Activated T-cell treated with anti-CD3 and anti-CD28 coated beads, Interleukin-2, amount 50 U/mL, for 24 hours (primary cell): ENCODE results near the gene CCN5.
"Not testable (repeated sequence)": the region's sequence is repeated elsewhere in the genome, so short reads cannot be mapped to it uniquely, and the experiment has no call there.

Source experiments
- DNase-seq: peaks from one replicate; pipeline ENCODE4 v3.0.0-alpha.2; 2020
- H3K27ac Mint-ChIP-seq: 2 replicates; pipeline ENCODE4 v1.8.0; 2020; ENCODE audit warnings: mild to moderate bottlenecking, mixed read lengths
- H3K27me3 Mint-ChIP-seq: 2 replicates; pipeline ENCODE4 v1.8.0; 2020; ENCODE audit warnings: mixed read lengths
- H3K36me3 Mint-ChIP-seq: 2 replicates; pipeline ENCODE4 v1.8.0; 2020; ENCODE audit warnings: low read depth, mixed read lengths
- H3K4me1 Mint-ChIP-seq: 2 replicates; pipeline ENCODE4 v1.8.0; 2020; ENCODE audit warnings: low read depth, mixed read lengths
- H3K4me3 Mint-ChIP-seq: 2 replicates; pipeline ENCODE4 v1.8.0; 2020; ENCODE audit warnings: mild to moderate bottlenecking, moderate library complexity, mixed read lengths
- H3K9me3 Mint-ChIP-seq: 2 replicates; pipeline ENCODE4 v1.8.0; 2020; ENCODE audit warnings: mixed read lengths

CCN5 gene

DNA sequence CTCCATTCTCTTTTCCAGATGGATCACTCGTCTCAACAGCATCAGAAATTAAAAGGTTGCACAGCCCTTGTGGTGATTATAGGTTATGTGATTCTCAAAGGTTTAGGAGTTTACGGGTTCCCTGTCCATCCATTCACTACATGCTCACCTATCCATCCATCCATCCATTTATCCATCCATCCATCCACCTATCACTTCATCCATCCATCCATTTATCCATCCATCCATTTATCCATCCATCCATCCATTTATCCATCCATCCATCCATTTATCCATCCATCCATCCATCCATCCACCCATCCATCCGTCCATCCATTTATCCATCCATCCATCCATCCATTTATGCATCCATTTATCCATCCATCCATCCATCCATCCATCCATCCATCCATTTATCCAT lies 48.6 kb downstream of the CCN5 start:
- not testable (repeated sequence) for H3K9me3 Mint-ChIP-seq, H3K36me3 Mint-ChIP-seq

DNA sequence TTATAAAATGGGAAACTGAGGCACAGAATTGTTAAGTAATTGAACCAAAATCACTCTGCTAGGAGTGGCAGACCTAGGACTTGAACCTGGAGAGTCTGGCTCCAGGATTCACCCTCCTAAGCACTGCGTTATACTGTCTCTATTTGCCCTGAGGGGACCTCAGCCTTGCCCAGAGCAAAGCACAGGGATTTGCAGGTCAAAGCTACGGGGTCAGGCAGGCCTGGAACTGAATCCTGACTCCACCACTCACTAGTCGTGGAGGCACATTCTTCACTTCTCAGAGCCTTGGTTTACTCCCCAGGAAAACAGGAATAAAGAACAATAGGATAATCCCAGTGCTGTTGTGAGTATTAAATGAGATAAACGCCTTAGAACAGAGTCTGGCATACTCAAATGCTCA lies 49.9 kb downstream of the CCN5 start:
- Mint-ChIP-seq H3K27ac (no peak overlapping the region), H3K36me3 (no peaks in the 10 kb centered on the region), H3K4me1 (no peaks in the 10 kb centered on the region), H3K4me3 (no peak overlapping the region), H3K9me3 (no peaks in the 10 kb centered on the region), H3K27me3 (peaks cover 3% of the 10 kb centered on the region)
- no peak for DNase-seq

More for the DNA sequence above, 48.6 kb downstream of the CCN5 start:
- H3K27ac Mint-ChIP-seq, H3K4me1 Mint-ChIP-seq, DNase-seq, H3K4me3 Mint-ChIP-seq, H3K27me3 Mint-ChIP-seq: not testable (repeated sequence)

GRCh38 chr20:44765701-44766347 lies 50.7 kb downstream of the CCN5 start:
- no peaks in the 10 kb centered on the region for H3K9me3 Mint-ChIP-seq
- no peak overlapping the region for H3K27ac Mint-ChIP-seq
- H3K36me3 Mint-ChIP-seq, result no peaks in the 10 kb centered on the region
- H3K27me3 Mint-ChIP-seq, result peaks cover 3% of the 10 kb centered on the region
- no peaks in the 10 kb centered on the region for H3K4me1 Mint-ChIP-seq
- DNase-seq, result no peak
- no peak overlapping the region for H3K4me3 Mint-ChIP-seq

GRCh38 chr20:44768256-44768655 lies 53.1 kb downstream of the CCN5 start:
- Mint-ChIP-seq H3K4me1 (no peaks in the 10 kb centered on the region), H3K27me3 (peaks cover 7% of the 10 kb centered on the region), H3K36me3 (no peaks in the 10 kb centered on the region), H3K4me3 (no peak overlapping the region), H3K27ac (no peak overlapping the region), H3K9me3 (no peaks in the 10 kb centered on the region)
- no peak for DNase-seq

GRCh38 chr20:44768854-44769480 lies 53.8 kb downstream of the CCN5 start:
- Mint-ChIP-seq H3K4me3 (no peak overlapping the region), H3K27ac (no peak overlapping the region), H3K36me3 (no peaks in the 10 kb centered on the region), H3K9me3 (no peaks in the 10 kb centered on the region), H3K27me3 (peaks cover 7% of the 10 kb centered on the region), H3K4me1 (no peaks in the 10 kb centered on the region)
- DNase-seq, result no peak

- no peaks in the 10 kb centered on the region for H3K36me3 Mint-ChIP-seq
- no peak overlapping the region for H3K27ac Mint-ChIP-seq
- DNase-seq, result no peak
Measured at GRCh38 chr20:44769481-44769863, 54.3 kb downstream of the CCN5 start.

GRCh38 chr20:44770484-44771171 lies 55.5 kb downstream of the CCN5 start:
- Mint-ChIP-seq H3K27ac (no peak overlapping the region), H3K4me1 (no peaks in the 10 kb centered on the region), H3K9me3 (no peaks in the 10 kb centered on the region), H3K4me3 (no peak overlapping the region), H3K36me3 (no peaks in the 10 kb centered on the region), H3K27me3 (peaks cover 7% of the 10 kb centered on the region)
- DNase-seq, result no peak

More at GRCh38 chr20:44769481-44769863, 54.3 kb downstream of the CCN5 start:
- peaks cover 7% of the 10 kb centered on the region for H3K27me3 Mint-ChIP-seq
- H3K4me1 Mint-ChIP-seq, result no peaks in the 10 kb centered on the region
- H3K4me3 Mint-ChIP-seq, result no peak overlapping the region
- no peaks in the 10 kb centered on the region for H3K9me3 Mint-ChIP-seq

GRCh38 chr20:44771172-44771535 lies 56.0 kb downstream of the CCN5 start:
- no peak for DNase-seq
- Mint-ChIP-seq H3K27me3 (peaks cover 8% of the 10 kb centered on the region), H3K36me3 (no peaks in the 10 kb centered on the region), H3K9me3 (no peaks in the 10 kb centered on the region), H3K4me3 (no peak overlapping the region), H3K4me1 (no peaks in the 10 kb centered on the region), H3K27ac (no peak overlapping the region)

GRCh38 chr20:44772636-44773035 lies 57.5 kb downstream of the CCN5 start:
- Mint-ChIP-seq H3K27ac (no peak overlapping the region), H3K9me3 (no peaks in the 10 kb centered on the region), H3K36me3 (no peaks in the 10 kb centered on the region), H3K4me3 (no peak overlapping the region), H3K27me3 (peaks cover 11% of the 10 kb centered on the region), H3K4me1 (no peaks in the 10 kb centered on the region)
- no peak for DNase-seq

- Mint-ChIP-seq H3K4me3 (no peak overlapping the region), H3K36me3 (no peaks in the 10 kb centered on the region), H3K27me3 (peaks cover 11% of the 10 kb centered on the region), H3K4me1 (no peaks in the 10 kb centered on the region), H3K9me3 (no peaks in the 10 kb centered on the region), H3K27ac (no peak overlapping the region)
- no peak for DNase-seq
Measured at GRCh38 chr20:44773070-44773829, 58.1 kb downstream of the CCN5 start.

DNA sequence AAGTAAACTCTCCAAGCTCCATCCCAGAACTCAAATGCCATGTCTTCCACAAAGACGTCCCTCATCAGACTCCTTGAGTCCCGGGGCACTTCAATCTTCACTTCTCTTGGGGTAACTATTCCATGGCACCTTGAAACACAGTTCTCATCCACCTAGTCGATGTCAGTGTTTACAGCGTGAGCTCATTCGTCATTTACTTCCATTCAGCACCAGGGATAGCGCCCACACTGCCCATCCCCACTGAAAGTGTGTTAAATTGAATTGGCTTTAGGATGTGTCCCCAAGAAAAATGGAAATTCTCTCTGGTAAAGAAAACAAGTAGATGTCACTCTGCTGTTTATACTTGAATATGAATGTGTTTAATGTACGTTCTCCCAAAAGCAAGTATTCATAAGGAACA lies 61.8 kb downstream of the CCN5 start:
- Mint-ChIP-seq H3K27ac (no peak overlapping the region), H3K9me3 (no peaks in the 10 kb centered on the region), H3K4me3 (no peak overlapping the region), H3K4me1 (no peaks in the 10 kb centered on the region), H3K27me3 (peaks cover 13% of the 10 kb centered on the region), H3K36me3 (no peaks in the 10 kb centered on the region)
- no peak for DNase-seq
